Activated T-cell treated with anti-CD3 and anti-CD28 coated beads for 1 hour (primary cell): ENCODE results near the gene FOLR1.
"Not testable (repeated sequence)": the region's sequence is repeated elsewhere in the genome, so short reads cannot be mapped to it uniquely, and the experiment has no call there.

ENCODE experiments used
- DNase-seq: peaks from one replicate; pipeline ENCODE4 v3.0.0-alpha.2; 2020; ENCODE audit warnings: low read depth

Gene FOLR1

DNA sequence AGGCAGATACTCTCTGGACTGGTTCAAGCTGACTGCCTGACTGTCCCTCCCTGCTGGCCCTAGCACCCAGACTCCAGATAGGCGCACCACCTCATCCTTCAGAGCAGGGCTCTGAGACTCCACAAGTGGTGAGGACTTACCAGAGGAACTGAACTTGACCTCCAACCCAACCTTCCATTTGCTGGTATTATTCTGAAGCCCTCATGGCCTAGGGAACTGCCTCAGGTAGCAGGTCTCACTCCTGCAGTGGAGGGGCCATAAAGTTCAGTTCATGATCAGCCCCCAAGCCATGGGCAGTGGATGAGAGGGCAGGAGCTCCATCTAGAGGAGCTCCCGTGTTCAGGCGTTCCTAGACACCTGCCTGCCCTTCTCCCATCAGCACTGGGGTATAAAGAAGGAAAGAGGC, 10.4 kb upstream of the FOLR1 start:
- DNase-seq = not testable (repeated sequence)

DNA sequence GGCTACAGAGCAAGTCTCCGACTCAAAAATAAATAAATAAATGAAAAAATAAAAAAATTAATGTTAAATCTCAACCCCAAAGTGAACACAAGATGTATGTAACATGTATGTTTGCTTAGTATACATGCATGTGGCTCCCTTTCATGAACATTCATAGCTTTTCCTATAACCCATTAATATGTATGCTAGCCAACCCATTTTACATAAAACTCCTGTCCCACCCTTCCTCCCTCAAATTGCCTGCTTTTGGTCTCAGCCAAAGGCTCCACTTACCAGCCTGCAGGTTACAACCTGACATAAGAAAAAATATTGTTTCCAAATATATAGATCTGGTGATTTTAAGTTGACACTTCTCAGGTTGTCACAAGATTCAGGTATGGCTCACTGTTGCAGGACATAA, 3.7 kb upstream of the FOLR1 start:
- DNase-seq = no peak

DNA sequence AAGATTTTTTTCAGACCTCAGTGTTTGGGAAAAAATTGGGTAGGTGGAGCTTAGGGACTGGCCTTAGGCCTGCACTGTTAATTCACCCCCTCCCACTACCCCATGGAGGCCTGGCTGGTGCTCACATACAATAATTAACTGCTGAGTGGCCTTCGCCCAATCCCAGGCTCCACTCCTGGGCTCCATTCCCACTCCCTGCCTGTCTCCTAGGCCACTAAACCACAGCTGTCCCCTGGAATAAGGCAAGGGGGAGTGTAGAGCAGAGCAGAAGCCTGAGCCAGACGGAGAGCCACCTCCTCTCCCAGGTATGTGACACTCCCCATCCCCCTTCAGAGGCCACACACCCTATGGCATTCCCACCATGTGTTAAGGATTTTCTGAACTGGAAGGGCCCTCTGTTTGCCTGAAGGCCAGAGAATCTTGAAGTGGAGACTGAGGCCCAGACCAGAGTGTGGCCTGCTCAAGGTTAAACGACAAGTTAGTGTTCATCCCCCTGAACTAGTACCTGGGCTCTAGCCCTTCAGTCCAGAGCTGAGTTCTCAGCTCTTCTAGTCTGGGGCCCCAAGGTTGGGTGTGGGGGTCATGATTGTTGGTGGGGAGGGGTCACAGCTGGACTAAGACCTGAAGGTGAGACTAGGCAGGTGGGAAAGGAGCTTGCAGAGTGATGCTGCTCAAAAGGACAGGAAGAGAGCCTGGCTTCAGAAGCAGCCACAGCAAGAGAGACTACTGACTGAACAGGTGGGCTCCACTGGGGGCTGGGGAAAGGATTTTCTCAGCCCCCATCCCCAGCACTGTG, 2.3 kb upstream of the FOLR1 start:
- no peak for DNase-seq

DNA sequence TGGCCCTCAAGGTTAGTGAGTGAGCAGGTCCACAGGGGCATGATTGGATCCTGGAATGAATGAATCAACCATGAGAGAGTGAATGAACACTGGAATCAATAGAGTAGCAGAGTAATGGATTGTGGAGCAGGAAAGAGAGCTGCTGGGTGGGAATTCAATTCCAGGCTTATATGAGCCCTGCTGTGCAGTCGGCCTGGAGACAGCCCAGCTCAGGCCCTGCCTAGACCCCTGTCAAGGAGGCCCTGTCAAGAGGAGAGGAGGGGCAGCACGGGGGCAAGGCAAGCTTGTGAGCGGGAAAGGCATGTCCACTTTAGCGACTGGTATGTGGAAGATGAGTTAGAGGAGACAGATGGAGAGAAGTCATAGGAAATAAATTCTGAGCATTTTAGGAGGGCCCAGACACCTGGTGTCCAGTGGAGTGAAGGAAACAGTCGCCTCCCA, 1.3 kb upstream of the FOLR1 start:
- no peak for DNase-seq

DNA sequence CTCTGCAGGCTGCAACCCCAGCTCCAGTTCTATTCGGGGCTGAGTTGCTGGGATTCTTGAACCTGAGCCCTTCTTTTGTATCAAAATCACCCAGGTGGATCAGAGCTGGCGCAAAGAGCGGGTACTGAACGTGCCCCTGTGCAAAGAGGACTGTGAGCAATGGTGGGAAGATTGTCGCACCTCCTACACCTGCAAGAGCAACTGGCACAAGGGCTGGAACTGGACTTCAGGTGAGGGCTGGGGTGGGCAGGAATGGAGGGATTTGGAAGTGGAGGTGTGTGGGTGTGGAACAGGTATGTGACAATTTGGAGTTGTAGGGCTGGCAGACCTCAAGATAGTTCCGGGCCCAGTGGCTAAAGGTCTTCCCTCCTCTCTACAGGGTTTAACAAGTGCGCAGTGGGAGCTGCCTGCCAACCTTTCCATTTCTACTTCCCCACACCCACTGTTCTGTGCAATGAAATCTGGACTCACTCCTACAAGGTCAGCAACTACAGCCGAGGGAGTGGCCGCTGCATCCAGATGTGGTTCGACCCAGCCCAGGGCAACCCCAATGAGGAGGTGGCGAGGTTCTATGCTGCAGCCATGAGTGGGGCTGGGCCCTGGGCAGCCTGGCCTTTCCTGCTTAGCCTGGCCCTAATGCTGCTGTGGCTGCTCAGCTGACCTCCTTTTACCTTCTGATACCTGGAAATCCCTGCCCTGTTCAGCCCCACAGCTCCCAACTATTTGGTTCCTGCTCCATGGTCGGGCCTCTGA, 3.8 kb downstream of the FOLR1 start:
- no peak for DNase-seq

DNA sequence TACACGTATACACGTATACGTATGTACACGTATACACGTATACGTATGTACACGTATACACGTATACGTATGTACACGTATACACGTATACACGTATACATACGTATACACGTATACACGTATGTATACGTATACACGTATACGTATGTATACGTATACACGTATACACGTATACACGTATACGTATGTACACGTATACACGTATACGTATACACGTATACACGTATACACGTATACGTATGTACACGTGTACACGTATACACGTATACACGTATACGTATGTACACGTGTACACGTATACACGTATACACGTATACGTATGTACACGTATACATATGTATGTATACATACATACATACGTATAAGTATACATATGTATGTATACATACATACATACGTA, 9.5 kb downstream of the FOLR1 start:
- not testable (repeated sequence) for DNase-seq

DNA sequence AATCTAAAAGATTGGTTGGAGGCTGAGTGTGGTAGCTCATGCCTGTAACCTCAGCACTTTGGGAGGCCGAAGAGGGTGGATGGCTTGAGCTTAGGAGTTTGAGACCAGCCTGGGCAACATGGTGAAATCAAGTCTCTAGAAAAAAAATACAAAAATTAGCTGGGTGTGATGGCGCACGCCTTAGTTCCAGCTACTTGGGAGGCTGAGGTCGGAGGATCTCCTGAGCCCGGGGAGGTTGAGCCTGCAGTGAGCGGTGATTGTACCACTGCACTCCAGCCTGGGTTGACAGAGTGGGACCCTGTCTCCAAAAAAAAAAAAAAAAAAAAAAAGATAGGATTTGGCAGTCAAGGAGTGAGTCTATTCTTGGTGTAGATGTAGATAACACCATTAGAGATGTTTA, 10.6 kb downstream of the FOLR1 start:
- DNase-seq = no peak

DNA sequence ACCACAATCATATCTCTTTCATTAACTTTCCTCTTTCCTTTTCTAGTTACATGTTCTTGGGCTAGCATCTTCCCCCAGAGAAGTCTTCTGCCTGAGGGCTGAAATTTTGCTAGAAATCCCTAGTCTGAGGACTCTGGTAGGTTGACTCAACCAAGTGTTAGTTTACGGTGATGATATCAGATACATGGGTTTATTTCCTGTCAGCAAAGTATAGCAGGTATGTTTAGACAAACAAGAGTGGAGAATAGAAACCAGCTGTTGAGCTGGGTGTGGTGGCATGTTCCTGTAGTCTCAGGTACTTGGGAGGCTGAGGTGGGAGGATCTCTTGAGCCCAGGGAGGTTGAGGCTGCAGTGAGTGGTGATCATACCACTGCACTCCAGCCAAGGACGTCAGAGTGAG, 11.2 kb downstream of the FOLR1 start:
- no peak for DNase-seq

DNA sequence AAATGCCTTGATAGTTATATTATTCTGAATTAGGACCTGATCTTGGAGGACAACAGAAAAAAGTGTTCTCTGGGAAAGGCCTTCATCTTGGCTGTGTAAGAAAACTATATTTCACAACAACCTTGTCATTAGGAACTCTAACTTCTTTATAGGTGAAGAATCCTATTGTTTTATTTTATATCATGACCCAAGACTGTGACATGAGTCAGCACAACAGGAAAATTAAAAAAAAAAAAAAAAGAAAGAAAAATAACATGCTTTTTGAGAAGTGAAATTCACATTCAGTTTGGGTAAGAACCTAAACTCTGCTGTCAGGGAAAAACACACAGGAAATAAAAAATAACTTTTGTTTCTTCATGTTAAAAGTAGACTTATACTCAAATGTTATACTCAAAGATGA, 12.9 kb downstream of the FOLR1 start:
- no peak for DNase-seq

DNA sequence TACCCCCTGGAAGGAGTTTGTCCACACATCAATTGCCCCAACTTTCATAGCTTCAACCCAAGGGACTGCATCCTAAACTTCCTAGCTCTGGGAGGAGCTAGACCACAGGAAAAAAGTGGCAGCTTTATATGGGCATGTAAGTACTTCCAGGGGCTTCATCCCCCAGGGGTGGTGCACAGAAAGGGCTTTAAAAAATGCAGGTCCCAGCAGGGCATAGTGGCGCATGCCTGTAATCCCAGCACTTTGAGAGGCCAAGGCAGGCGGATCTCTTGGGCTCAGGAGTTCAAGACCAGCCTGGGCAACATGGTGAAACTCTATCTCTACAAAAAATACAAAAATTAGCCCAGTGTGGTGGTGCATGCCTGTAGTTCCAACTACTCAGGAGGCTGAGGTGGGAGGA, 14.9 kb downstream of the FOLR1 start:
- not testable (repeated sequence) for DNase-seq

DNA sequence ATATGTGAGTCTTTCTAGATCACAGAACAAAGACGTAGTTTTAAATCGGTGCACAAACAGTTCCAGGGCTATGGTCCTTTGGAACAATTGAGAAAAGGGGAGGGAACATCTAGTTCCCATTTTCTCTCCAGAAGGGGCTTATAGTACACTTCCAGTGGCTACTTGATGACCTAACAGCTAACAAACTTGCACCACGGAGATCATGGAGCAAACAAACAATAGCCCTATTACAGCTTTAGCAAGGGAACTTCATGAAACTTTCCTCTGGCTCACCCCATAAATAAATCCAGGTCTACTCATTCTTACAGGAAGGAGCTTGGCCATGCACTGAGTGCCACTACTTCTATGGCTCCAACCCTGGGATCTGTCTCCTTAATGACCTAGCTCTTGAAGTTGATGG, 16.3 kb downstream of the FOLR1 start:
- DNase-seq = no peak

DNA sequence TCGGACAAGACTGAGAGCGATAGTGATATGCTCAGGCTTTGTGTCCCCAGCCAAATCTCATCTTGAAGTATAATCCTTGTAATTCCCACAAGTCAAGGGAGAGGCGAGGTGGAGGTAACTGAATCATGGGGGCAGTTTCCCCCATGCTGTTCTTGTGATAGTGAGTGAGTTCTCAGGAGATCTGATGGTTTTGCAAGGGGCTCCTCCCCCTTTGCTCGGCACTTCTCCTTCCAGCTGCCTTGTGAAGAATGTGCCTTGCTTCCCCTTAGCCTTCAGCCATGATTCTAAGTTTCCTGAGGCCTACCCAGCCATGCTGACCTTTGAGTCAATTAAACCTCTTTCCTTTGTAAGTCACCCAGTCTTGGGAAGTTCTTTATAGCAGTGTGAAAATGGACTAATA, 17.2 kb downstream of the FOLR1 start:
- DNase-seq = no peak

DNA sequence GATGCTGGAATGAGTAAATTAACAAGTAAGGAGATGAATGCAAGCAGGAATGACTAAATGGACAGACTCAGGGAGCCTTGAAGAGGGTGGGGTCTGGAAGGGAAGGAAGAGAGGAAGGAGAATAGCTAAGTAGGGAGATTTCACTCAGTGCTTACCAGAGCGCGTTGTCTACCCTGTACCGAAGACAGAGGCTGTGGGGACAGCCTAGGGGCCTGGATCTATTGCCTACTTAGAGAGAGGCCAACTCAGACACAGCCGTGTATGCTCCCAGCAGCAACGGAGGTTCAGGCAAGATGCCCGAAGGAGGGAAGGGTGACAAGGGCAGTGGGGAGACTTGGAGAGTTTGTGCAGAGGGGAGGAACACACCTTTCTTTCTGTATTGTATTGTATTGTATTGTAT, 24.7 kb downstream of the FOLR1 start, which contains the start of gene FOLR2:
FOLR2 (plus strand) TSS at position 157 of the 400 bp plus-strand sequence. CDS start 1,791 bp downstream, outside the sequence.
- no peak for DNase-seq

DNA sequence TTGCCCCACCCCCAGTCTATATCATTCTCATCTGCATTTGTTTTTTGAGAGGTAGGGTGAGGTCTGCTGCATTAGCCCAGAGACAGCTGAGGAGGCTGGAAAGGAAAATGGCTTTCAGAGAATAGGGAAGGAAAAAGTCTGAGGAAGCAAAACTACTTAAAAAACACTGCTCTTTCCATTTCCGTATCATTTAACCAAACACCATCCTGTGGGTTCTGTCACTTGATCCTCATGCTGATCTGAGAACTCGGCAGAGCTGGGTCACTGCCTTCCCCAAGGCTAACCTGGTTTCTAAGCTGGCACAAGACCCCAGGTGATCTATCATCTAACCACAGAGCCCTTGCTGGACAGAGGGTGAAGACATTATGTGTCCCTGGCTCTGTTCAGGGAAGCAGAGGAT, 25.9 kb downstream of the FOLR1 start:
- no peak for DNase-seq

DNA sequence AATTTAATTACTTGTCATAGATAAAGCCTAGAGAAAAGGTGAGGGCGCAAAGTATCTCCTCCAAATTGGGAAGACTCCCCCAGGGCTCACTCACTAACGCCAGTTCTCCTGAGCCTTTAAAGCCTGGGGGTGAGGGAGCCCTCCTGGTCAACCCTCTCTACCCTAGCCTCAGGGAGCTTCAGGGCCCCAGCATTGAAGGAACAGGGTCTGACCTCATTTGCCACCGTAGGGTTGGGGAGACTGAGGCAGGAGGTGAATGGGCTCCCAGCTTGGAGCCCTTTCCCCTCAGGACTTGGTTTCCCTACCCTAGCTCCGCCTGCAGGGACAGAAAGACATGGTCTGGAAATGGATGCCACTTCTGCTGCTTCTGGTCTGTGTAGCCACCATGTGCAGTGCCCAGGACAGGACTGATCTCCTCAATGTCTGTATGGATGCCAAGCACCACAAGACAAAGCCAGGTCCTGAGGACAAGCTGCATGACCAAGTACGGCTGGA, 26.4 kb downstream of the FOLR1 start:
- DNase-seq = no peak

DNA sequence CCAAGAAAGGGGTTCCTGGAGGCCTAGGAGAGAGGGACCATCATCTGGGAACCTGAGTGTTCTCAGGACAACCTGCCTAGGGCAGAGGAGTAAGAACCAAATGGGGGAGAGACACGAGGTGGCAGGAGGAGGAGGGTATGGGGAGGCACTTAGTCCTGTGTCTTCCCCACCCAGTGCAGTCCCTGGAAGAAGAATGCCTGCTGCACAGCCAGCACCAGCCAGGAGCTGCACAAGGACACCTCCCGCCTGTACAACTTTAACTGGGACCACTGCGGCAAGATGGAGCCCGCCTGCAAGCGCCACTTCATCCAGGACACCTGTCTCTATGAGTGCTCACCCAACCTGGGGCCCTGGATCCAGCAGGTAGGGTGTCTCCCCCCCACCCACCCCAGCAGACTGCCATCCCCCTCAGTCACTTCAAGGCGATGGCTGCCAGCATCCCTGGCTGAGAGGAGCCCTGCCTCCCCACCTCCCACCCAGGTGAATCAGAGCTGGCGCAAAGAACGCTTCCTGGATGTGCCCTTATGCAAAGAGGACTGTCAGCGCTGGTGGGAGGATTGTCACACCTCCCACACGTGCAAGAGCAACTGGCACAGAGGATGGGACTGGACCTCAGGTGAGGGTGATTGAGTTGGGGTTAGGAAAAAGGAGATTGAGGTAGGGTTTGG, 28.9 kb downstream of the FOLR1 start:
- no peak for DNase-seq

DNA sequence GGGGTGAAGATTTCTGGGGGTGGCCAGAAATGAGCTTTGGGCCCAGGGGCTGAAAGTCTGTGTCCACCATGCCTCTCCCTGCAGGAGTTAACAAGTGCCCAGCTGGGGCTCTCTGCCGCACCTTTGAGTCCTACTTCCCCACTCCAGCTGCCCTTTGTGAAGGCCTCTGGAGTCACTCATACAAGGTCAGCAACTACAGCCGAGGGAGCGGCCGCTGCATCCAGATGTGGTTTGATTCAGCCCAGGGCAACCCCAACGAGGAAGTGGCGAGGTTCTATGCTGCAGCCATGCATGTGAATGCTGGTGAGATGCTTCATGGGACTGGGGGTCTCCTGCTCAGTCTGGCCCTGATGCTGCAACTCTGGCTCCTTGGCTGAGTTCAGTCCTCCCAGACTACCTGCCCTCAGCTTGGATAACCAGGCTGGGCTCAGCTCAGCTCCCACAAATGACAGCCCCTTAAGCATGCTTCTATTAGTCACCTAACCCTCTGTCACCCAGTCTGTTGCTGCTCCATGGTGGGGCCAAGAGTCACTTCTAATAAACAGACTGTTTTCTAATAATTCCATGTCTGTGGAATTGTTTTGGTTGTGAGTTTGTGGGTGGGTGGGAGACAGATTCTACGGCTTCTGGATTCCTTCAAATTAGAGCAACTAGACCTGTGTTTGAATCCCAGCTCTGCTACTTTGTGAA, 29.6 kb downstream of the FOLR1 start:
- no peak for DNase-seq

DNA sequence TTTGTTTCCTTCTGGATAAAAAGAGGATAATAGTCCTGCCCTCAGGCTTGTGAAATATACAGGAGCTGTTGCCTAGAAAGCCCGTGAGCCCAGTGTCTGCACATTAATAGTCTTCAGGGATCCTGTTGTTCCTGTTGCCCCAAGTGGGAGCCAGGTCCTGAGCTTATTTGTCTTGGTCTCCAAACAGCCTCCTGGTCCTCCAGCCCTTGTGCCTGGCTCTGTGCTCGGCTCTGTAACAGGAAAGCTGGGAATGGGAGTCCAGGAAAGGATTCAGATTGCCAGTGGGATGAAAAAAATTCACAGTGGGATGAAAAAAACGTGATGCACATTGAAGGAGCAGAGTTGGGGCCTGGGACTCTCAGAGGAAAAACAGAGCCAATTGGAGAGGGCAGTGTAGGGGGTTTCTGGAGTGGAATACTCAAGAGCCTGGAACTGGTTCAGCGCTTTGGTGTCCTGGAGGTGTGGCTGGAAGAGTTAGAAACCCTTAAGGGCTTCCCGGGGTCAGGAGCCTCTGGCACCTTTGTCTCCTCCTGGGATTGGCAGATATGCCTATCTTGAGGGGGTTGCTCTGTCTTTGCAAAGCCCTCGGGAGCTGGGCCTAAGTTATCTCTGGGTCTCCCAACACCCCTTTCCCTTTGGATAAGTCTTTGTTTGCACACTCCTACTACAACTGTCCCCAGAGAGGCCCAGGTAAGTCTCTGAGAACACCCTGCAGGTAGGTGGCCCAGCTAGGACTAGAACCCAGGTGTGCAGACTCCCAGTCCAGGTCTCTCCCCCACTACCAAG, 30.4 kb downstream of the FOLR1 start:
- no peak for DNase-seq

DNA sequence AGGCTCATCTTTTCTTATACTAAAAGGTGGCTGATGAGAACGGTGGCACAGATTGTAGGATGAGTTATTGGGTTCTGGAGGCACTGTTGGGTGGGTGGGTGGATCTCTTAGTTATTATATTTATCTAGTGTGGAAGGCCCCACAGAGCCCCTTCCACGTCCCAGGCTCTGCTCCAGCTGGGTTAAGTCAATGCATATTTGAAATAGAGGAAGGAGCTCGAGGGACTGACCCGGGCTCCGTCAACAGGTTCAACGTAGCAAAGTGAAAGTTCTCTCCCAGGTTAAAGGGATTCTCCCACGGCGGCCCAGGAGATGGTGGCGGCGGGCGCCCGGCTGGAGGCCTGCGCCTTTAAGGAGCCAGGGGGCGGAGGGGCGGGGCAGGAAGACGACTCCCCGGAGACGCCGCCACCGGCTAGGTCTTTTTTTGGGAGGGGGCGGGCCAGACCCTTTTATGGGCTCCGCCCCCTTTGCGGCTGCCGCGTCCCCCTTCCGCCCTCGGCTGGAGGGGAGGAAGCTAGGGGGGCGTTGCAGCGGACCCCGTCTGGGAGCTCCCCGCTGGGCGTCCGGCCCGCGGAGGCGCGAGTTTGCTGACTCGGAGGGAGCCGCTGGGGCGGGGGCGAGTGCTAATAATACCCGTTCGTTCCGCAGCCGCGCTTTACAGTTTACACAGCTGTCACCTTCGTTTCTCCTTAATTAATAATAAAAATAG, 31.1 kb downstream of the FOLR1 start:
- peak; percentile 89 for DNase-seq
